Vagina (tissue), 2 donors: ENCODE measurements around the gene NIPAL3. TPM values are rescaled to one million over a fixed set of nuclear protein-coding genes. Genes with fewer than 3 reads are reported as not detected.

ENCODE experiments used
- DNase-seq, 2 donors: peaks; one replicate each; pipeline ENCODE4 v3.0.0-alpha.2; 2017; ENCODE audit errors: extremely low spot score in 2 of 2
- H3K27ac ChIP-seq: fragments of 200-600 bp; sonication (generic); one replicate; pipeline ENCODE4 v1.5.1; 2019
- H3K27me3 ChIP-seq: fragments of 200-600 bp; sonication (generic); one replicate; pipeline ENCODE4 v1.5.1; 2019
- H3K36me3 ChIP-seq, 2 donors: fragments of 200-600 bp; sonication (generic); one replicate each; pipeline ENCODE4 v1.5.1; 2017 to 2019
- H3K4me1 ChIP-seq: fragments of 200-600 bp; sonication (generic); one replicate; pipeline ENCODE4 v1.5.1; 2019
- H3K4me3 ChIP-seq, 2 donors: fragments of 200-600 bp; sonication (generic); 1 replicate in 1 of 2; 2 replicates in 1 of 2; pipeline ENCODE4 v1.5.1; 2016 to 2019
- H3K9me3 ChIP-seq: fragments of 200-600 bp; sonication (generic); one replicate; pipeline ENCODE4 v1.5.1; 2019
- POLR2A ChIP-seq, 2 donors: fragments of 450-650 bp; IDR thresholded peaks; one replicate each; pipeline ENCODE4 v1.6.1; 2017; ENCODE audit warnings: antibody characterized with exemption in 2 of 2, mild to moderate bottlenecking in 2 of 2, moderate library complexity in 2 of 2
- POLR2AphosphoS5 ChIP-seq, 2 donors: sonication (generic); formaldehyde crosslinking; IDR thresholded peaks; one replicate each; pipeline ENCODE4 v1.9.0; 2017; ENCODE audit warnings: antibody characterized with exemption in 2 of 2, mild to moderate bottlenecking in 2 of 2, low read depth in 1 of 2; ENCODE audit not compliant: insufficient read depth in 1 of 2
- intact Hi-C: fragments of 100-400 bp; cut with DNase I; formaldehyde crosslinking; loops from one replicate; pipeline ENCODE4 v1.15.1; 2023
- total RNA-seq: library from RNA; depleted of rRNA; stranded (reverse); fragments of >200 nt; gene quantifications from one replicate; pipeline ENCODE4 v1.2.3, GENCODE V29; 2016
- TF ChIP-seq, protein P1 (sequence below), 3 experiments: fragments of 450-650 bp in 2 of 3; fragments of 200-600 bp in 1 of 3; sonication (generic) in 1 of 3; IDR thresholded peaks; one replicate each; pipeline ENCODE4 v1.5.1; 2017 to 2019; ENCODE audit warnings: antibody characterized with exemption in 3 of 3, mild to moderate bottlenecking in 2 of 3, moderate library complexity in 2 of 3

NIPAL3 gene
- total RNA-seq, 1 donor from 2014 or later, result 21.1 TPM

DNA sequence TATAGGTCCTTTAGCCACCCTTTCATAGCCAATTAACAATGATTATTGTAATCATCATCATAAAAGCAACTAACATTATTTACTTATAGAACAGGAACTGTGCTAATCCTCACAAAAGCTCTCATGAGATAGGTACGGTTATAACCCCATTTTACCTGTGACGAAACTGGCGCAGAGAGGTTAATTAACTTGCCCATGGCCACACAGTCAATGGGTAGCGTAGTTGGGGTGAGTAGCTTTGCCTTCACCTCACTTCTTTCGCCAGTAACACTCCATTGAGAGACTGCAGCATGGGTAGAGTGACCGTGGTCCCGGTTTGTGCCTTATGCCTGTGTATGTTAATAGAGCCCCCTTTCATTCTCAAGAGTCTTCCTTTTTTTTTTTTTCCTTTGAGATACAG is 10.3 kb downstream of the NIPAL3 start:
- Histone ChIP-seq H3K9me3 (no peaks in the 10 kb centered on the region), H3K4me1 (no peaks in the 10 kb centered on the region), H3K27me3 (no peaks in the 10 kb centered on the region), H3K27ac (no peak overlapping the region), H3K4me3 (no peak overlapping the region), H3K36me3 (no peaks in the 10 kb centered on the region)
- intact Hi-C loops, result no loop called here
- DNase-seq, result no peak
- TF ChIP-seq POLR2AphosphoS5 (IDR thresholded peaks at IDR 0.05; ENCODE audit: insufficient read depth in 1 of 2, low read depth in 1 of 2), result no peak
- TF ChIP-seq, protein P1, sequence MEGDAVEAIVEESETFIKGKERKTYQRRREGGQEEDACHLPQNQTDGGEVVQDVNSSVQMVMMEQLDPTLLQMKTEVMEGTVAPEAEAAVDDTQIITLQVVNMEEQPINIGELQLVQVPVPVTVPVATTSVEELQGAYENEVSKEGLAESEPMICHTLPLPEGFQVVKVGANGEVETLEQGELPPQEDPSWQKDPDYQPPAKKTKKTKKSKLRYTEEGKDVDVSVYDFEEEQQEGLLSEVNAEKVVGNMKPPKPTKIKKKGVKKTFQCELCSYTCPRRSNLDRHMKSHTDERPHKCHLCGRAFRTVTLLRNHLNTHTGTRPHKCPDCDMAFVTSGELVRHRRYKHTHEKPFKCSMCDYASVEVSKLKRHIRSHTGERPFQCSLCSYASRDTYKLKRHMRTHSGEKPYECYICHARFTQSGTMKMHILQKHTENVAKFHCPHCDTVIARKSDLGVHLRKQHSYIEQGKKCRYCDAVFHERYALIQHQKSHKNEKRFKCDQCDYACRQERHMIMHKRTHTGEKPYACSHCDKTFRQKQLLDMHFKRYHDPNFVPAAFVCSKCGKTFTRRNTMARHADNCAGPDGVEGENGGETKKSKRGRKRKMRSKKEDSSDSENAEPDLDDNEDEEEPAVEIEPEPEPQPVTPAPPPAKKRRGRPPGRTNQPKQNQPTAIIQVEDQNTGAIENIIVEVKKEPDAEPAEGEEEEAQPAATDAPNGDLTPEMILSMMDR (IDR thresholded peaks at IDR 0.05), result no peak
- TF ChIP-seq POLR2A (IDR thresholded peaks at IDR 0.05), result no peak

GRCh38 chr1:24426744-24427544 is 11.3 kb downstream of the NIPAL3 start:
- Histone ChIP-seq H3K36me3 (no peaks in the 10 kb centered on the region), H3K9me3 (no peaks in the 10 kb centered on the region), H3K4me3 (no peak overlapping the region), H3K4me1 (no peaks in the 10 kb centered on the region), H3K27me3 (no peaks in the 10 kb centered on the region), H3K27ac (no peak overlapping the region)
- no peak for DNase-seq
- intact Hi-C loops, result no loop called here
- TF ChIP-seq POLR2AphosphoS5 (IDR thresholded peaks at IDR 0.05; ENCODE audit: insufficient read depth in 1 of 2, low read depth in 1 of 2) (no peak), POLR2A (IDR thresholded peaks at IDR 0.05) (no peak)
- TF ChIP-seq, protein P1 (IDR thresholded peaks at IDR 0.05), result no peak

- H3K36me3 ChIP-seq, result no peaks in the 10 kb centered on the region
- H3K4me1 ChIP-seq, result no peaks in the 10 kb centered on the region
- TF ChIP-seq POLR2A (IDR thresholded peaks at IDR 0.05) (no peak), POLR2AphosphoS5 (IDR thresholded peaks at IDR 0.05; ENCODE audit: insufficient read depth in 1 of 2, low read depth in 1 of 2) (no peak)
- TF ChIP-seq, protein P1 (IDR thresholded peaks at IDR 0.05), result no peak
- no peak for DNase-seq
- no peaks in the 10 kb centered on the region for H3K9me3 ChIP-seq
- no peaks in the 10 kb centered on the region for H3K27me3 ChIP-seq
- intact Hi-C loops, result no loop called here
- H3K27ac ChIP-seq, result no peak overlapping the region
- no peak overlapping the region for H3K4me3 ChIP-seq
These were observed 11.9 kb downstream of the NIPAL3 start for GRCh38 chr1:24427545-24427862.

- H3K36me3 ChIP-seq, result no peaks in the 10 kb centered on the region
- peaks cover 16% of the 10 kb centered on the region for H3K4me1 ChIP-seq
These were observed 20.3 kb downstream of the NIPAL3 start for GRCh38 chr1:24435782-24436365.

DNA sequence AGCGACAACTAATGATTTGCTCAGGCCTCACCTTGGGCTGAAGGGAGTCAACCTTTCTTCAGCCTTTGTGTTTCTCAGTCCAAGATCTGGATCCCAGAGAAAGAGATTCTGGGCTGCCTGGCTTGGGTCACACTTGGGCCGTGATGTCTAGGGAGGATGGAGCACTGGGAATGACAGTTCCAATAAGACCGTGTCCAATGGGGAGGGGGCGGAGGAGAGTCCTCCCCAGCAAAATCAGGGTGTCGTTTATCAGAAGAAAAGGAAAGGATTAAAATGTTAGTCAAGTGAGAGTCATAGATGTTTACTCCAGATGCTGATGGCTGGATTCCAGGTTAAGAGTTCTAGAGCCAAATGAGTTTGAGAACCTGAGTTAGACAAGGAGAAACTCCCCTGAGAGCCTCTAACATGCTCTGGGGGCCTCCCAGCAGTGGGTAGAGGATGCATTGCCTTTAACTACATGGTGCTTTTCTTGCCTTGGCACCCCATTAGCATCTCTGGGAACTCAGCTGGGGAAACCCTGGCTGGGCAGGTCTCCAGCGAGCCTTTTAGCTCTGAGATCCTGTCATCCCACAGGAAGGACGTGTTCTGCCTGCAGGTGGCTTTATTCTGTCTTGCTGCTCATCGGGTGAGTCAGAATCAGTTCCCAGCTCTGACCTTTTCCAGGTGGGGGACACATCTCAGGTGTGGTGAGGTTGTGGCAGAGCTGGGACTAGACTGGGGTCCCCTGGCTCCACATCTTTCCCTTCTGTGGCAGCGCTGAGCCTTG is 22.2 kb downstream of the NIPAL3 start:
- DNase-seq, result peak in 1 of 2 donors; percentile 77
- peak overlapping the region; percentile 45 for H3K27ac ChIP-seq
- H3K4me1 ChIP-seq, result peaks cover 16% of the 10 kb centered on the region
- H3K27me3 ChIP-seq, result no peaks in the 10 kb centered on the region
- no peaks in the 10 kb centered on the region for H3K9me3 ChIP-seq
- intact Hi-C loops, result no loop called here
- no peak overlapping the region for H3K4me3 ChIP-seq
- TF ChIP-seq, protein P1 (IDR thresholded peaks at IDR 0.05), result no peak
- TF ChIP-seq POLR2AphosphoS5 (IDR thresholded peaks at IDR 0.05; ENCODE audit: insufficient read depth in 1 of 2, low read depth in 1 of 2), result no peak
- H3K36me3 ChIP-seq, result peaks cover 0 to 3% of the 10 kb centered on the region in 2 donors

More at GRCh38 chr1:24435782-24436365, 20.3 kb downstream of the NIPAL3 start:
- no peak for TF ChIP-seq POLR2AphosphoS5 (IDR thresholded peaks at IDR 0.05; ENCODE audit: insufficient read depth in 1 of 2, low read depth in 1 of 2)
- TF ChIP-seq POLR2A (IDR thresholded peaks at IDR 0.05), result no peak
- Histone ChIP-seq H3K9me3 (no peaks in the 10 kb centered on the region), H3K27ac (no peak overlapping the region), H3K4me3 (no peak overlapping the region), H3K27me3 (no peaks in the 10 kb centered on the region)
- DNase-seq, result peak in 1 of 2 donors; percentile 12
- intact Hi-C loops, result no loop called here
